ENCODE measurements around the gene UQCRC1. TPM values are rescaled to one million over a fixed set of nuclear protein-coding genes. Genes with fewer than 3 reads are reported as not detected.

Gene UQCRC1
- polyA plus RNA-seq, 2 of the 4 experiments (the other 2 are of a cell fraction), result 256 to 279 TPM

DNA sequence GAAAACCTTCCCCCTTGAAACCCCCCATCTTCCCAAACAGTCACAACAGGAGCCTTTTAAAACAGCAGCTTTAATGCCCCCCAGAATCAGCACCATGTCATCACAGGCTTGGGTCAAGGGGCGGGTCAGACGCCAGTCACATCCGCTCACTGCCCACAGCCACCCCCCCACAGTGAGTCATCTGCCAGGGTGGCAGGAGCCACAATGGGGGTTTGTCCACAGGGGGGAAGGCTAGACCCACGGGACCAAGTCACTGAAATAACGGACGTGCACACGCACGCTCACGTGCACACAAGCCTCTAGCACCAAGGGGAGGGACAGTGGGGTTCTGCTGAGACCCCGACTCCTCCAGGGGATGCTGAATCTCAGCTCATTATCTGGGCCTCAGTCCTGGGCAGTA is 45.4 kb downstream of the UQCRC1 start:
- POLR2A ChIA-PET, result interaction anchor here (0.6 kb wide), 1 partner anchor 8 kb away, joined by 4 read pairs; no protein-coding TSS in a partner anchor
- peak overlapping the region; percentile 22 for H3K4me2 ChIP-seq
- no peak for TF ChIP-seq HDAC2 (IDR thresholded peaks at IDR 0.05)
- TF ChIP-seq TFCP2L1 (CRISPR knock-in tag; IDR thresholded peaks at IDR 0.05), result no peak
- TF ChIP-seq, protein P1, sequence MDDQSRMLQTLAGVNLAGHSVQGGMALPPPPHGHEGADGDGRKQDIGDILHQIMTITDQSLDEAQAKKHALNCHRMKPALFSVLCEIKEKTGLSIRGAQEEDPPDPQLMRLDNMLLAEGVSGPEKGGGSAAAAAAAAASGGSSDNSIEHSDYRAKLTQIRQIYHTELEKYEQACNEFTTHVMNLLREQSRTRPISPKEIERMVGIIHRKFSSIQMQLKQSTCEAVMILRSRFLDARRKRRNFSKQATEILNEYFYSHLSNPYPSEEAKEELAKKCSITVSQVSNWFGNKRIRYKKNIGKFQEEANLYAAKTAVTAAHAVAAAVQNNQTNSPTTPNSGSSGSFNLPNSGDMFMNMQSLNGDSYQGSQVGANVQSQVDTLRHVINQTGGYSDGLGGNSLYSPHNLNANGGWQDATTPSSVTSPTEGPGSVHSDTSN (IDR thresholded peaks at IDR 0.05), result no peak
- TF ChIP-seq ZNF302 (CRISPR knock-in tag; IDR thresholded peaks at IDR 0.05), result no peak
- no peak; the same call in 1 of the 2 replicates for TF ChIP-seq FOSL2 (IDR thresholded peaks at IDR 0.05)
- peak; percentile 72 for TF ChIP-seq FOSL2 (CRISPR knock-in tag; IDR thresholded peaks at IDR 0.05)
- TF ChIP-seq, protein P2, sequence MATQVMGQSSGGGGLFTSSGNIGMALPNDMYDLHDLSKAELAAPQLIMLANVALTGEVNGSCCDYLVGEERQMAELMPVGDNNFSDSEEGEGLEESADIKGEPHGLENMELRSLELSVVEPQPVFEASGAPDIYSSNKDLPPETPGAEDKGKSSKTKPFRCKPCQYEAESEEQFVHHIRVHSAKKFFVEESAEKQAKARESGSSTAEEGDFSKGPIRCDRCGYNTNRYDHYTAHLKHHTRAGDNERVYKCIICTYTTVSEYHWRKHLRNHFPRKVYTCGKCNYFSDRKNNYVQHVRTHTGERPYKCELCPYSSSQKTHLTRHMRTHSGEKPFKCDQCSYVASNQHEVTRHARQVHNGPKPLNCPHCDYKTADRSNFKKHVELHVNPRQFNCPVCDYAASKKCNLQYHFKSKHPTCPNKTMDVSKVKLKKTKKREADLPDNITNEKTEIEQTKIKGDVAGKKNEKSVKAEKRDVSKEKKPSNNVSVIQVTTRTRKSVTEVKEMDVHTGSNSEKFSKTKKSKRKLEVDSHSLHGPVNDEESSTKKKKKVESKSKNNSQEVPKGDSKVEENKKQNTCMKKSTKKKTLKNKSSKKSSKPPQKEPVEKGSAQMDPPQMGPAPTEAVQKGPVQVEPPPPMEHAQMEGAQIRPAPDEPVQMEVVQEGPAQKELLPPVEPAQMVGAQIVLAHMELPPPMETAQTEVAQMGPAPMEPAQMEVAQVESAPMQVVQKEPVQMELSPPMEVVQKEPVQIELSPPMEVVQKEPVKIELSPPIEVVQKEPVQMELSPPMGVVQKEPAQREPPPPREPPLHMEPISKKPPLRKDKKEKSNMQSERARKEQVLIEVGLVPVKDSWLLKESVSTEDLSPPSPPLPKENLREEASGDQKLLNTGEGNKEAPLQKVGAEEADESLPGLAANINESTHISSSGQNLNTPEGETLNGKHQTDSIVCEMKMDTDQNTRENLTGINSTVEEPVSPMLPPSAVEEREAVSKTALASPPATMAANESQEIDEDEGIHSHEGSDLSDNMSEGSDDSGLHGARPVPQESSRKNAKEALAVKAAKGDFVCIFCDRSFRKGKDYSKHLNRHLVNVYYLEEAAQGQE (IDR thresholded peaks at IDR 0.05), result no peak
- TF ChIP-seq BHLHE40 (IDR thresholded peaks at IDR 0.05; ENCODE audit: low read depth, low read length), result peak; percentile 20; the same call in 1 of the 2 replicates
- peak in 1 of 2 experiments; percentile 7; a peak in 1 of 6 replicates for ATAC-seq
- no peak for FAIRE-seq
- H3K9me3 ChIP-seq, result no peaks in the 10 kb centered on the region
- peak; percentile 52 to 56 for DNase-seq (ENCODE audit: low read depth in 1 of 2, low spot score in 1 of 2)
- CTCF ChIA-PET, result interaction anchor here (0.6 to 1.6 kb wide), 7 partner anchors 15 to 458 kb away, joined by 3 to 7 read pairs (median 4); partner anchors contain the start of genes NDUFAF3 and SLC26A6
- H3K4me3 ChIP-seq, result no peak overlapping the region
- no CpG with 5 or more reads among the region's 10 CpGs for WGBS (ENCODE audit: missing lambda C conversion rate)
- peaks cover 92% of the 10 kb centered on the region for H3K4me1 ChIP-seq
- H3K27ac ChIP-seq, result peak overlapping the region; percentile 60 to 89; a peak in 5 of 6 replicates

DNA sequence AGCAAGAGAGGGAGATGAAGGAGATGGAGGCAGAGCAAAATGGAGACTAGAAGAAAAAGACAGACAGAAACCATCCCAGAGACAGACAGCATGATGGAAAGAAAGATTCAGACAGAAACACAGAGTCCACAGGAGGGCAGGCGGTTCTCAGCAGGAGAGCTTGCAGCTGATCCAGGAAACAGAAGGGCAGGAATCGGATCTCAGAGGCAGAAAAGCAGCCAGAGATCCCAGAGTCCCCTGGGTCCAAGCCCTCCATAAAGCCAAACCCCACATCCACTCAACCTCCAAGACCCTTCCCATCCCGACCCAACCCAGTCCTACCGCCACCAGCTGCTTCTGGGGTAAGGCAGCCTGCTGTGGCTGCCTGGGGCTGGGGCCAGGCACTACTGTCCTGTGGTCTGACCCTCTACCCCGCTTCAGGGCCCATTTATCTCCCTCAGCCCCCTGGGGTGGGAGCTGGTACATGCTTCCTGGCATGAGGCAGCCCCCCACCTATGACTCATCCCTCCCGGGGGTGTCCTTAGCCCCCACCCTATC is 46.0 kb downstream of the UQCRC1 start, which contains the start of gene UCN2:
Gene UCN2, minus strand, starts transcription at position 400 of the 537 bp plus-strand sequence. CDS start 657 bp downstream, outside the sequence.
- Histone ChIP-seq H3K4me1 (peaks cover 94% of the 10 kb centered on the region), H3K4me3 (no peak within 1 kb of the TSS), H3K9me3 (no peaks in the 10 kb centered on the region), H3K27ac (peak within 1 kb of the TSS; percentile 60 to 89), H3K4me2 (peak within 1 kb of the TSS; percentile 22)
- DNase-seq (ENCODE audit: low read depth in 1 of 2, low spot score in 1 of 2) (no peak), FAIRE-seq (no peak), ATAC-seq (no peak)
- POLR2A ChIA-PET, result no interaction called here
- CTCF ChIA-PET, result interaction anchor here (0.6 to 1.6 kb wide), 6 partner anchors 15 to 459 kb away, joined by 3 to 7 read pairs (median 4); partner anchors contain the start of genes NDUFAF3 and SLC26A6
- no peak for TF ChIP-seq FOXS1 (CRISPR knock-in tag; IDR thresholded peaks at IDR 0.05)
- TF ChIP-seq, protein P3, sequence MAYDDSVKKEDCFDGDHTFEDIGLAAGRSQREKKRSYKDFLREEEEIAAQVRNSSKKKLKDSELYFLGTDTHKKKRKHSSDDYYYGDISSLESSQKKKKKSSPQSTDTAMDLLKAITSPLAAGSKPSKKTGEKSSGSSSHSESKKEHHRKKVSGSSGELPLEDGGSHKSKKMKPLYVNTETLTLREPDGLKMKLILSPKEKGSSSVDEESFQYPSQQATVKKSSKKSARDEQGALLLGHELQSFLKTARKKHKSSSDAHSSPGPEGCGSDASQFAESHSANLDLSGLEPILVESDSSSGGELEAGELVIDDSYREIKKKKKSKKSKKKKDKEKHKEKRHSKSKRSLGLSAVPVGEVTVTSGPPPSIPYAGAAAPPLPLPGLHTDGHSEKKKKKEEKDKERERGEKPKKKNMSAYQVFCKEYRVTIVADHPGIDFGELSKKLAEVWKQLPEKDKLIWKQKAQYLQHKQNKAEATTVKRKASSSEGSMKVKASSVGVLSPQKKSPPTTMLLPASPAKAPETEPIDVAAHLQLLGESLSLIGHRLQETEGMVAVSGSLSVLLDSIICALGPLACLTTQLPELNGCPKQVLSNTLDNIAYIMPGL (CRISPR knock-in tag; IDR thresholded peaks at IDR 0.05; ENCODE audit: borderline replicate concordance), result no peak
- no peak for TF ChIP-seq RNF2 (IDR thresholded peaks at IDR 0.05; ENCODE audit: borderline replicate concordance, low read depth)
- TF ChIP-seq, protein P4, sequence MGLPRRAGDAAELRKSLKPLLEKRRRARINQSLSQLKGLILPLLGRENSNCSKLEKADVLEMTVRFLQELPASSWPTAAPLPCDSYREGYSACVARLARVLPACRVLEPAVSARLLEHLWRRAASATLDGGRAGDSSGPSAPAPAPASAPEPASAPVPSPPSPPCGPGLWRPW (IDR thresholded peaks at IDR 0.05), result no peak
- TF ChIP-seq, protein P5, sequence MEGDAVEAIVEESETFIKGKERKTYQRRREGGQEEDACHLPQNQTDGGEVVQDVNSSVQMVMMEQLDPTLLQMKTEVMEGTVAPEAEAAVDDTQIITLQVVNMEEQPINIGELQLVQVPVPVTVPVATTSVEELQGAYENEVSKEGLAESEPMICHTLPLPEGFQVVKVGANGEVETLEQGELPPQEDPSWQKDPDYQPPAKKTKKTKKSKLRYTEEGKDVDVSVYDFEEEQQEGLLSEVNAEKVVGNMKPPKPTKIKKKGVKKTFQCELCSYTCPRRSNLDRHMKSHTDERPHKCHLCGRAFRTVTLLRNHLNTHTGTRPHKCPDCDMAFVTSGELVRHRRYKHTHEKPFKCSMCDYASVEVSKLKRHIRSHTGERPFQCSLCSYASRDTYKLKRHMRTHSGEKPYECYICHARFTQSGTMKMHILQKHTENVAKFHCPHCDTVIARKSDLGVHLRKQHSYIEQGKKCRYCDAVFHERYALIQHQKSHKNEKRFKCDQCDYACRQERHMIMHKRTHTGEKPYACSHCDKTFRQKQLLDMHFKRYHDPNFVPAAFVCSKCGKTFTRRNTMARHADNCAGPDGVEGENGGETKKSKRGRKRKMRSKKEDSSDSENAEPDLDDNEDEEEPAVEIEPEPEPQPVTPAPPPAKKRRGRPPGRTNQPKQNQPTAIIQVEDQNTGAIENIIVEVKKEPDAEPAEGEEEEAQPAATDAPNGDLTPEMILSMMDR (IDR thresholded peaks at IDR 0.05), result no peak
- no peak; the same call in 1 of the 2 replicates for TF ChIP-seq POLR2AphosphoS2 (conservative IDR thresholded peaks at IDR 0.05; ENCODE audit: low read length)
- TF ChIP-seq, protein P1 (IDR thresholded peaks at IDR 0.05), result no peak
- no peak for TF ChIP-seq CHD2 (IDR thresholded peaks at IDR 0.05; ENCODE audit: low read length, partially characterized antibody)
- no peak for TF ChIP-seq MAZ (IDR thresholded peaks at IDR 0.05; ENCODE audit: borderline replicate concordance, low read depth, low read length)
- WGBS (ENCODE audit: missing lambda C conversion rate), result 85% methylated on average over 5 of the region's 6 CpGs

Data from A549 (cell line).